ENCODE data around the gene EXOSC6.
"Not testable (repeated sequence)": the region's sequence is repeated elsewhere in the genome, so short reads cannot be mapped to it uniquely, and the experiment has no call there.

Gene EXOSC6

DNA sequence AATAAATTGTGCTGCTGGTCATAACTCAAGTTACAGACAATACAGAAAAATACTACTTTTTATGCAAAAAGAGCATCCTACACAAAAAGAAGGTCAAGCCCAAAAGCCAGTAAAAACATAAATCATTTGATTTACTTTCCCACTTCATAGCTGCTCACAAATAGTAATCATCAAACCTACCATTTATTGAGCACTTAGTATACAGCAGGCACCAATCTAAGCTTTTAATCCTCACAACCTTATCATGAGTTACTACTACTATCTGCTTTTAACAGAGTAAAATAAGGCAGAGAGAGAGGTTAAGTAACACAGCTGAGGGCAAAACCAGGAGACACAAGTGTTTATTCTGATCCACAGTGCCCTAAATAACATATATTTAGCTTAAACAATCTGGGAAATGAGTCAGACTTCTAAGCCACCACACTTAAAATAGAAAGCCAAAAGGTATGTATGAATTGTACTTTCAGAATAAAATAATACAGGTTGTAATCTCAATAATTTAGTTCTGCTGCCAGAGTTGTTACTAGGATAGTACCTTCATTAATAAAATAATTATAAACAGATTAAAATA, 39.3 kb upstream of the EXOSC6 start:
- no peak for ATAC-seq
- TF ChIP-seq TOX (CRISPR knock-in tag; IDR thresholded peaks at IDR 0.05; ENCODE audit: borderline replicate concordance) (no peak), RARB (CRISPR knock-in tag; IDR thresholded peaks at IDR 0.05) (no peak), ZNF565 (CRISPR knock-in tag; conservative IDR thresholded peaks at IDR 0.05; ENCODE audit: low read depth) (no peak), SNAI2 (CRISPR knock-in tag; IDR thresholded peaks at IDR 0.05) (no peak)
- TF ChIP-seq, protein P1, sequence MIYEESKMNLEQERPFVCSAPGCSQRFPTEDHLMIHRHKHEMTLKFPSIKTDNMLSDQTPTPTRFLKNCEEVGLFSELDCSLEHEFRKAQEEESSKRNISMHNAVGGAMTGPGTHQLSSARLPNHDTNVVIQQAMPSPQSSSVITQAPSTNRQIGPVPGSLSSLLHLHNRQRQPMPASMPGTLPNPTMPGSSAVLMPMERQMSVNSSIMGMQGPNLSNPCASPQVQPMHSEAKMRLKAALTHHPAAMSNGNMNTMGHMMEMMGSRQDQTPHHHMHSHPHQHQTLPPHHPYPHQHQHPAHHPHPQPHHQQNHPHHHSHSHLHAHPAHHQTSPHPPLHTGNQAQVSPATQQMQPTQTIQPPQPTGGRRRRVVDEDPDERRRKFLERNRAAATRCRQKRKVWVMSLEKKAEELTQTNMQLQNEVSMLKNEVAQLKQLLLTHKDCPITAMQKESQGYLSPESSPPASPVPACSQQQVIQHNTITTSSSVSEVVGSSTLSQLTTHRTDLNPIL (CRISPR knock-in tag; IDR thresholded peaks at IDR 0.05; ENCODE audit: low read depth) = no peak

DNA sequence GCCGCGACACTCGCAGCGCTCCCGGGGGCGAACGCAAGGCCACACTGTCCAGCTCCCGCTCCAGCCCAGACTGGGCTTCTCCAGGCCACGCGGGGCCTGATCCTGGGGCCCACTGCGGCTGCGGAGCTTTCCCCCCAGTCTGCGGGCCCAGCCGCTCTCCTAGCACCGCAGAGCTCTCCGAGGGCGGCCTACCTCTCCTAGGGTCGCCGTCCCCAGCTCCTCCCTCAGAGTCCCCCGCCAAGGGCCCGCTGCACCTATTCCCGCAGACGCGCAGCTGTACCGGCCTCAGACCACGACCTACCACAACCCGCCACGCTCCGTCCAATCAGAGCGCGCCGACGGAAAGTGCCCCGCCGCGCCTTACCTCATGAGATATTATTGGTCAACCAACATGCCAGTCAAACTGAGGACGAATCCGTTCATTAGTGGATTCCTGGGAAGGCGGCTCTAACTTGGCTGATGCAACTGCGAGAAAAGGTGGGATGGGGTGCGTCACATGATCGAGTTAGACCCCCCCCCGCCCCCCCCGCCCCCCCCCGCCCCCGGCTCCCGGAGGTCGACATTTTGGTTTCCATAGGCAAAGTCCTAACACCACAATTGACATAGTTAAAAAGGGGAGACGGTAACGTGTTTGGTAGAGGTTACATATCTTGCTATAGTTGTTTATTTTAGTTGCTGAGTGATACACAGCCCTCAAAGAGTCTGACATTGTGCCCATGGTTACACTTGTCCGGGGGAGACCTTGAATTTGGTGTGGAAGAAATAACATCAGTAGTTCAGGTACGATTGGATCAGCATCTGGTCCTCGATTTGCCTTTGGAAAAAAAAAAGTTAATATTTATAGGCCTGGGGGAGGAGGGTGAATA, 37.7 kb upstream of the EXOSC6 start, which contains the start of gene AARS1:
TSS of gene AARS1 (minus strand) at position 278 of the 866 bp plus-strand sequence. CDS start 6,743 bp downstream, outside the sequence.
- ATAC-seq = peak; percentile 98
- TF ChIP-seq GLIS3 (CRISPR knock-in tag; IDR thresholded peaks at IDR 0.05) = 0 out of 2 replicates have a peak, but pooled peaks have one; percentile 38
- no peak for TF ChIP-seq CSDC2 (CRISPR knock-in tag; IDR thresholded peaks at IDR 0.05)
- TF ChIP-seq PPARA (CRISPR knock-in tag; IDR thresholded peaks at IDR 0.05; ENCODE audit: borderline replicate concordance) = no peak
- TF ChIP-seq, protein P2, sequence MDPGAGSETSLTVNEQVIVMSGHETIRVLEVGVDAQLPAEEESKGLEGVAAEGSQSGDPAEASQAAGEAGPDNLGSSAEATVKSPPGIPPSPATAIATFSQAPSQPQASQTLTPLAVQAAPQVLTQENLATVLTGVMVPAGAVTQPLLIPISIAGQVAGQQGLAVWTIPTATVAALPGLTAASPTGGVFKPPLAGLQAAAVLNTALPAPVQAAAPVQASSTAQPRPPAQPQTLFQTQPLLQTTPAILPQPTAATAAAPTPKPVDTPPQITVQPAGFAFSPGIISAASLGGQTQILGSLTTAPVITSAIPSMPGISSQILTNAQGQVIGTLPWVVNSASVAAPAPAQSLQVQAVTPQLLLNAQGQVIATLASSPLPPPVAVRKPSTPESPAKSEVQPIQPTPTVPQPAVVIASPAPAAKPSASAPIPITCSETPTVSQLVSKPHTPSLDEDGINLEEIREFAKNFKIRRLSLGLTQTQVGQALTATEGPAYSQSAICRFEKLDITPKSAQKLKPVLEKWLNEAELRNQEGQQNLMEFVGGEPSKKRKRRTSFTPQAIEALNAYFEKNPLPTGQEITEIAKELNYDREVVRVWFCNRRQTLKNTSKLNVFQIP (CRISPR knock-in tag; IDR thresholded peaks at IDR 0.05; ENCODE audit: borderline replicate concordance, low read depth) = 0 out of 2 replicates have a peak, but pooled peaks have one; percentile 29
- peak; percentile 61; the same call in 1 of the 2 replicates for TF ChIP-seq ESRRG (CRISPR knock-in tag; IDR thresholded peaks at IDR 0.05)

DNA sequence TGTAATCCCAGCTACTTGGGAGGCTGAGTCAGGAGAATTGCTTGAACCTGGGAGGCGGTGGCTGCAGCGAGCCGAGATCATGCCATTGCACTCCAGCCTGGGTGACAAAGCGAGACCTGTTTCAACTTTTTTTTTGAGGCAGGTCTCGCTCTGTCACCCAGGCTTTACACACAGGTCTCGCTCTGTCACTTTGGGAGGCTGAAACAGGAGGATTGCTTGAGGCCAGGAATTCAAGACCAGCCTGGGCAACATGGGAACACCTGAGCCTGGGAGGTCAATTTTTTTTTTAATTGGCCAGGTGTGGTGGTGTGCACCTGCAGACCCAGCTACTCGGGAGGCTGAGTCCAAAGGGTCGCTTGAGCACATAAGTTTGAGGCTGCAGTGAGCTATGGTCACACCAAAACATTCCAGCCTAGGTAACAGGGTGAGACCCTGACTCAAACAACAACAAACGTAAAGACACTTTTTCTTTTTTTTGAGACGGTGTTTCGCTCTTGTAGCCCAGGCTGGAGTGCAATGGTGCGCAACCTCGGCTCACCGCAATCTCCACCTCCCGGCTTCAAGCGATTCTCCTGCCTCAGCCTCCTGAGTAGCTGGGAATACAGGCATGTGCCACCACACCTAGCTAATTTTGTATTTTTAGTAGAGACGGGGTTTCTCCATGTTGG, 35.7 kb upstream of the EXOSC6 start:
- ATAC-seq = not testable (repeated sequence)

DNA sequence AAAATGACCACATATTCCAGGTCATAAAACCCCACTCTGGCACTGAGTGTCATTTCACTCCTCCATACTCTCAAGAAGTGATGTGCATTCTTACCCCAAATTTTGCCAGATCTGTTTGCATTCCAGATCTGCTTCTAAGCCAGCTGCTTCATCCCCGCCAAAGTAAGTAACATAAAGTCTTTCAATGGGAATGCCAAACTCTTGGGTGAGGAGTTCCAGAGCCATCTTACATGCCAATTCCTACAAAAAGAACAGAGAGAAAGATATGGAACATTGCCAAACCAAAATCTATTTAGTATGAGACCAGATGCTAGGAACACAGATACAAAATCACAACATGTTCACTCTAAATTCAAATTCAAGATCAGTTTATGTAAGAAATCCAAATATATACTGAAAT, 24.7 kb upstream of the EXOSC6 start:
- peak; percentile 24; the same call in 1 of the 3 replicates for ATAC-seq
- TF ChIP-seq ZC3H10 (CRISPR knock-in tag; IDR thresholded peaks at IDR 0.05) = no peak
- TF ChIP-seq, protein P2 (CRISPR knock-in tag; IDR thresholded peaks at IDR 0.05; ENCODE audit: borderline replicate concordance, low read depth) = no peak
- TF ChIP-seq TCF4 (CRISPR knock-in tag; IDR thresholded peaks at IDR 0.05; ENCODE audit: borderline replicate concordance) = peak; percentile 74; the same call in 1 of the 2 replicates
- TF ChIP-seq ISL1 (CRISPR knock-in tag; IDR thresholded peaks at IDR 0.05) = peak; percentile 69

DNA sequence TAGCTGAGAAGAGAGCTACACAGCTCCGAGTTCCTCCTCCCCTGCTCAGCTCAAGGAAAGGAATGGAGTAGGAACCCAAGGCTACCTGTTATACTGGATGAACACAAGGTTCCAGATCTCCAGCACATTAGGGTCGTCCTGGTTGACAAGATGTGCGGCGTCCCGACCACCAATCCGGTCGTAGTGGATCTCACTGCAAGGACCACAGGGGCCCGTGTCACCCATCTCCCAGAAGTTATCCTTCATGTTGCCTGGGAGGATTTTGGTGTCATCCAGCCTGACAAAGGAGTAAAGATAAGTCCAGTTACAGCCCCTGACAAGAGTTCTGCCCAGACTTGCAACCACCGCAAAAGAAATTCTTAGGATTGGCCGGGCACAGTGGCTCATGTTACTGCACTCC, 20.0 kb upstream of the EXOSC6 start:
- no peak for ATAC-seq
- TF ChIP-seq, protein P3, sequence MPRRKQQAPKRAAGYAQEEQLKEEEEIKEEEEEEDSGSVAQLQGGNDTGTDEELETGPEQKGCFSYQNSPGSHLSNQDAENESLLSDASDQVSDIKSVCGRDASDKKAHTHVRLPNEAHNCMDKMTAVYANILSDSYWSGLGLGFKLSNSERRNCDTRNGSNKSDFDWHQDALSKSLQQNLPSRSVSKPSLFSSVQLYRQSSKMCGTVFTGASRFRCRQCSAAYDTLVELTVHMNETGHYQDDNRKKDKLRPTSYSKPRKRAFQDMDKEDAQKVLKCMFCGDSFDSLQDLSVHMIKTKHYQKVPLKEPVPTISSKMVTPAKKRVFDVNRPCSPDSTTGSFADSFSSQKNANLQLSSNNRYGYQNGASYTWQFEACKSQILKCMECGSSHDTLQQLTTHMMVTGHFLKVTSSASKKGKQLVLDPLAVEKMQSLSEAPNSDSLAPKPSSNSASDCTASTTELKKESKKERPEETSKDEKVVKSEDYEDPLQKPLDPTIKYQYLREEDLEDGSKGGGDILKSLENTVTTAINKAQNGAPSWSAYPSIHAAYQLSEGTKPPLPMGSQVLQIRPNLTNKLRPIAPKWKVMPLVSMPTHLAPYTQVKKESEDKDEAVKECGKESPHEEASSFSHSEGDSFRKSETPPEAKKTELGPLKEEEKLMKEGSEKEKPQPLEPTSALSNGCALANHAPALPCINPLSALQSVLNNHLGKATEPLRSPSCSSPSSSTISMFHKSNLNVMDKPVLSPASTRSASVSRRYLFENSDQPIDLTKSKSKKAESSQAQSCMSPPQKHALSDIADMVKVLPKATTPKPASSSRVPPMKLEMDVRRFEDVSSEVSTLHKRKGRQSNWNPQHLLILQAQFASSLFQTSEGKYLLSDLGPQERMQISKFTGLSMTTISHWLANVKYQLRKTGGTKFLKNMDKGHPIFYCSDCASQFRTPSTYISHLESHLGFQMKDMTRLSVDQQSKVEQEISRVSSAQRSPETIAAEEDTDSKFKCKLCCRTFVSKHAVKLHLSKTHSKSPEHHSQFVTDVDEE (CRISPR knock-in tag; IDR thresholded peaks at IDR 0.05) = no peak
- TF ChIP-seq ESRRG (CRISPR knock-in tag; IDR thresholded peaks at IDR 0.05) (no peak), BACH2 (CRISPR knock-in tag; IDR thresholded peaks at IDR 0.05; ENCODE audit: borderline replicate concordance) (no peak), RARB (CRISPR knock-in tag; IDR thresholded peaks at IDR 0.05) (no peak), TOX (CRISPR knock-in tag; IDR thresholded peaks at IDR 0.05; ENCODE audit: borderline replicate concordance) (no peak), ZNF565 (CRISPR knock-in tag; conservative IDR thresholded peaks at IDR 0.05; ENCODE audit: low read depth) (no peak), SNAI2 (CRISPR knock-in tag; IDR thresholded peaks at IDR 0.05) (no peak), ARNTL (CRISPR knock-in tag; IDR thresholded peaks at IDR 0.05; ENCODE audit: borderline replicate concordance, low read depth) (no peak), ISL1 (CRISPR knock-in tag; IDR thresholded peaks at IDR 0.05) (no peak), GLIS3 (CRISPR knock-in tag; IDR thresholded peaks at IDR 0.05) (no peak), ZNF70 (CRISPR knock-in tag; IDR thresholded peaks at IDR 0.05) (no peak), ZFP3 (CRISPR knock-in tag; IDR thresholded peaks at IDR 0.05) (no peak), PPARA (CRISPR knock-in tag; IDR thresholded peaks at IDR 0.05; ENCODE audit: borderline replicate concordance) (no peak), ZC3H10 (CRISPR knock-in tag; IDR thresholded peaks at IDR 0.05) (no peak), ZFP30 (CRISPR knock-in tag; IDR thresholded peaks at IDR 0.05) (no peak), OSR1 (CRISPR knock-in tag; IDR thresholded peaks at IDR 0.05) (no peak)
- TF ChIP-seq, protein P4, sequence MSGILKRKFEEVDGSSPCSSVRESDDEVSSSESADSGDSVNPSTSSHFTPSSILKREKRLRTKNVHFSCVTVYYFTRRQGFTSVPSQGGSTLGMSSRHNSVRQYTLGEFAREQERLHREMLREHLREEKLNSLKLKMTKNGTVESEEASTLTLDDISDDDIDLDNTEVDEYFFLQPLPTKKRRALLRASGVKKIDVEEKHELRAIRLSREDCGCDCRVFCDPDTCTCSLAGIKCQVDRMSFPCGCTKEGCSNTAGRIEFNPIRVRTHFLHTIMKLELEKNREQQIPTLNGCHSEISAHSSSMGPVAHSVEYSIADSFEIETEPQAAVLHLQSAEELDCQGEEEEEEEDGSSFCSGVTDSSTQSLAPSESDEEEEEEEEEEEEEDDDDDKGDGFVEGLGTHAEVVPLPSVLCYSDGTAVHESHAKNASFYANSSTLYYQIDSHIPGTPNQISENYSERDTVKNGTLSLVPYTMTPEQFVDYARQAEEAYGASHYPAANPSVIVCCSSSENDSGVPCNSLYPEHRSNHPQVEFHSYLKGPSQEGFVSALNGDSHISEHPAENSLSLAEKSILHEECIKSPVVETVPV (CRISPR knock-in tag; IDR thresholded peaks at IDR 0.05) = no peak
